ENCODE results near the gene TVP23B.
A peak's percentile ranks its signal among the peaks of the same experiment; 100 is the strongest.
"Not testable (repeated sequence)": the region's sequence is repeated elsewhere in the genome, so short reads cannot be mapped to it uniquely, and the experiment has no call there.

TVP23B gene

GRCh38 chr17:18785933-18786332, 5.0 kb downstream of the TVP23B start:
- intact Hi-C loops (cut with DNase I); DNase-seq: not testable (repeated sequence)

GRCh38 chr17:18786890-18787289, 5.9 kb downstream of the TVP23B start:
- intact Hi-C loops (cut with DNase I); DNase-seq: not testable (repeated sequence)

GRCh38 chr17:18791402-18791801, 10.4 kb downstream of the TVP23B start:
- DNase-seq; intact Hi-C loops (cut with DNase I): not testable (repeated sequence)

GRCh38 chr17:18794841-18795240, 13.9 kb downstream of the TVP23B start:
- intact Hi-C loops (cut with DNase I); DNase-seq: not testable (repeated sequence)

GRCh38 chr17:18796887-18797286, 15.9 kb downstream of the TVP23B start:
- intact Hi-C loops (cut with DNase I); DNase-seq: not testable (repeated sequence)

GRCh38 chr17:18803458-18804245, 22.7 kb downstream of the TVP23B start:
- DNase-seq; intact Hi-C loops (cut with DNase I): not testable (repeated sequence)

GRCh38 chr17:18815924-18816323, 34.9 kb downstream of the TVP23B start:
- intact Hi-C loops (cut with DNase I); DNase-seq: not testable (repeated sequence)

- peak in 28 of 42 donors; percentile 7 to 80 (median 44) for DNase-seq
- intact Hi-C loops (cut with DNase I) = not testable (repeated sequence)
Observed at GRCh38 chr17:18816489-18817371, 35.7 kb downstream of the TVP23B start.

GRCh38 chr17:18821430-18821829, 40.4 kb downstream of the TVP23B start:
- intact Hi-C loops (cut with DNase I); DNase-seq: not testable (repeated sequence)

GRCh38 chr17:18827613-18828012, 46.6 kb downstream of the TVP23B start:
- intact Hi-C loops (cut with DNase I); DNase-seq: not testable (repeated sequence)

GRCh38 chr17:18848501-18848900, 67.5 kb downstream of the TVP23B start:
- intact Hi-C loops (cut with DNase I) = no loop called here
- no peak for DNase-seq

- intact Hi-C loops (cut with DNase I) = no loop called here
- no peak for DNase-seq
Observed at GRCh38 chr17:18850679-18851078, 69.7 kb downstream of the TVP23B start.

GRCh38 chr17:18851201-18851600, 70.2 kb downstream of the TVP23B start:
- no peak for DNase-seq
- intact Hi-C loops (cut with DNase I) = no loop called here

- intact Hi-C loops (cut with DNase I) = no loop called here
Observed at GRCh38 chr17:18854956-18855355, 74.0 kb downstream of the TVP23B start.

GRCh38 chr17:18855831-18856569, 75.0 kb downstream of the TVP23B start:
- DNase-seq = peak; percentile 89 to 98 (median 96)
- intact Hi-C loops (cut with DNase I) = no loop called here

More at GRCh38 chr17:18854956-18855355, 74.0 kb downstream of the TVP23B start:
- peak in 1 of 42 donors; percentile 20 for DNase-seq
